CD14-positive monocyte (primary cell): ENCODE measurements around the gene WDFY4. TPM values are rescaled to one million over a fixed set of nuclear protein-coding genes. Genes with fewer than 3 reads are reported as not detected.

Source experiments
- DNase-seq, 3 donors: peaks; one replicate each; pipeline ENCODE4 v3.0.0-alpha.2; 2011 to 2022
- H2AFZ ChIP-seq: 2 replicates; pipeline ENCODE4 v1.6.0; 2012; ENCODE audit warnings: mild to moderate bottlenecking, low read depth, low read length, inconsistent platforms; ENCODE audit not compliant: insufficient read depth, poor library complexity, severe bottlenecking
- H3K27ac ChIP-seq, 2 donors: 1 replicate in 1 of 2; 2 replicates in 1 of 2; pipeline ENCODE4 v1.5.1; 2012 to 2013; ENCODE audit warnings: low read length in 2 of 2, control low read depth in 1 of 2, inconsistent platforms in 1 of 2, low read depth in 1 of 2, mild to moderate bottlenecking in 1 of 2
- H3K27me3 ChIP-seq, 2 donors: one replicate each; pipeline versions ENCODE4 v1.6.0 to v1.6.1; 2011 to 2013; ENCODE audit warnings: low read length in 2 of 2; ENCODE audit not compliant: control insufficient read depth in 2 of 2, insufficient read depth in 2 of 2
- H3K36me3 ChIP-seq, 2 donors: replicated peaks in 1 of 2; 1 replicate in 1 of 2; 2 replicates in 1 of 2; pipeline versions ENCODE4 v1.5.1 to v1.6.1; 2012 to 2013; ENCODE audit warnings: low read length in 2 of 2, control low read depth in 1 of 2, inconsistent platforms in 1 of 2, mild to moderate bottlenecking in 1 of 2; ENCODE audit not compliant: insufficient read depth in 2 of 2, control insufficient read depth in 1 of 2
- H3K4me1 ChIP-seq, 2 donors: 1 replicate in 1 of 2; 2 replicates in 1 of 2; pipeline versions ENCODE4 v1.5.1 to v1.6.1; 2012 to 2013; ENCODE audit warnings: low read length in 2 of 2, control low read depth in 1 of 2, inconsistent platforms in 1 of 2, mild to moderate bottlenecking in 1 of 2, moderate library complexity in 1 of 2; ENCODE audit not compliant: insufficient read depth in 2 of 2, control insufficient read depth in 1 of 2
- H3K4me2 ChIP-seq: replicated peaks from 2 replicates; pipeline ENCODE3; 2012; ENCODE audit warnings: low read length, moderate library complexity, mild to moderate bottlenecking; ENCODE audit not compliant: poor library complexity, severe bottlenecking; ENCODE audit errors: extremely low read depth
- H3K4me3 ChIP-seq, 3 experiments: fragments of 200-600 bp in 1 of 3; sonication (generic) in 1 of 3; replicated peaks in 1 of 3; 1 replicate in 2 of 3; 2 replicates in 1 of 3; pipeline ENCODE4 v1.5.1; 2011 to 2013; ENCODE audit warnings: low read length in 3 of 3, mild to moderate bottlenecking in 3 of 3, control low read depth in 2 of 3, low read depth in 2 of 3, inconsistent platforms in 1 of 3, moderate library complexity in 1 of 3
- H3K79me2 ChIP-seq: 2 replicates; pipeline ENCODE4 v1.6.0; 2012; ENCODE audit warnings: mild to moderate bottlenecking, control low read depth, inconsistent platforms, low read length, moderate library complexity; ENCODE audit not compliant: insufficient read depth
- H3K9ac ChIP-seq: 2 replicates; pipeline ENCODE4 v1.6.0; 2017; ENCODE audit warnings: low read length, mild to moderate bottlenecking; ENCODE audit not compliant: insufficient read depth, poor library complexity, severe bottlenecking
- H3K9me3 ChIP-seq, 2 donors: replicated peaks in 1 of 2; 1 replicate in 1 of 2; 2 replicates in 1 of 2; pipeline versions ENCODE4 v1.5.1 to v1.6.1; 2012 to 2013; ENCODE audit warnings: low read length in 2 of 2, control low read depth in 1 of 2; ENCODE audit not compliant: control insufficient read depth in 1 of 2, insufficient read depth in 1 of 2
- H4K20me1 ChIP-seq: 2 replicates; pipeline ENCODE4 v1.6.0; 2012; ENCODE audit warnings: mild to moderate bottlenecking, low read length, control low read depth, moderate library complexity; ENCODE audit not compliant: insufficient read depth
- H3K27ac Mint-ChIP-seq, 7 donors: one replicate each; pipeline ENCODE4 v1.8.0; 2020; ENCODE audit warnings: mild to moderate bottlenecking in 7 of 7, mixed read lengths in 7 of 7, moderate library complexity in 6 of 7, inconsistent platforms in 2 of 7
- H3K27me3 Mint-ChIP-seq, 3 donors: one replicate each; pipeline ENCODE4 v1.8.0; 2021 to 2022; ENCODE audit warnings: low read depth in 3 of 3, mild to moderate bottlenecking in 3 of 3, mixed read lengths in 3 of 3, moderate library complexity in 3 of 3, inconsistent platforms in 1 of 3
- H3K36me3 Mint-ChIP-seq, 2 donors: one replicate each; pipeline ENCODE4 v1.8.0; 2020; ENCODE audit warnings: mixed read lengths in 2 of 2, inconsistent platforms in 1 of 2, mild to moderate bottlenecking in 1 of 2
- H3K4me1 Mint-ChIP-seq: one replicate; pipeline ENCODE4 v1.8.0; 2020; ENCODE audit warnings: mild to moderate bottlenecking, mixed read lengths
- H3K4me3 Mint-ChIP-seq, 2 donors: one replicate each; pipeline ENCODE4 v1.8.0; 2020; ENCODE audit warnings: mild to moderate bottlenecking in 2 of 2, mixed read lengths in 2 of 2, moderate library complexity in 1 of 2
- H3K9me3 Mint-ChIP-seq, 7 donors: one replicate each; pipeline ENCODE4 v1.8.0; 2020 to 2022; ENCODE audit warnings: mixed read lengths in 7 of 7, mild to moderate bottlenecking in 6 of 7, moderate library complexity in 6 of 7, inconsistent platforms in 2 of 7
- WGBS: methylation state at CpG from one replicate; pipeline ENCODE4 v1.1.5; 2013; ENCODE audit warnings: missing lambda C conversion rate; ENCODE audit not compliant: insufficient coverage; 5-methylcytosine and 5-hydroxymethylcytosine counted together
- intact Hi-C, 2 donors: fragments of 100-400 bp; cut with micrococcal nuclease; formaldehyde crosslinking; loops; one replicate each; pipeline versions ENCODE4 v1.15.0 to v1.15.1; 2023
- polyA plus RNA-seq, 3 donors: library from polyadenylated mRNA; depleted of rRNA in 1 of 3; unstranded in 2 of 3; stranded (reverse) in 1 of 3; fragments of 300-500 nt in 2 of 3; fragments of >200 nt in 1 of 3; fragmentation: Illumina TruSeq in 2 of 3; gene quantifications; 1 replicate in 2 of 3; 2 replicates in 1 of 3; pipeline ENCODE4 v1.2.3, GENCODE V29; 2012 to 2021
- TF ChIP-seq, protein P1 (sequence below): fragments of 200-600 bp; IDR thresholded peaks from one replicate; pipeline ENCODE4 v1.8.0; 2022; ENCODE audit warnings: antibody characterized with exemption, mild to moderate bottlenecking

WDFY4 gene
- polyA plus RNA-seq, 3 donors, result 7.5 to 36.1 (median 9.8) TPM

DNA sequence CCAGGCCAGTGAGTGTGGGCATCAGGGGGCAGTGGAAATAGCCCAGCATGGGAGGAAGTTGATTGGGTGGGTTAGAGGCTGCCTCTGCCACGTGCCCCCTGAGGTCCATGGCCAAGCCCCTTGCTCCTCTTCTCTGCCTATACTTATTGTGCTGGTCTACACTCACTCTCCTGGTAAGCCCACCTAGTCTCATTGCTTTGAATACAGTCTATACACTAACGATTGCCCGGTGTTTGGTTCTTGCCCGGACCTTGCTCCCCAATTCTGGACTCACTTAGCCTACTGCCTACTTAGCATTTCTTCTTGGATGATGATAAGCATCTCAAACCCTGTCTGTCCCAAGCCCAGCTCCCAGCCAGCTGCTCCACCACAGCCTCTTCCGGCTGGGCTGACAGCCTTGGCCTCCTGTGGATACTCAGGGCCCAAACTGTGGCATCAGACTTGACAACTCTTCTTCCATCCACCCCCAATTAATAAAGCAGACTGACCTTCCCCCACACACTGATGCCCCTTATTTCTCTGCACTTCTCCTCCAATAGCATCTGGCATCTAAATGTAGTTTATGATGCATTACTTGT is 244.8 kb downstream of the WDFY4 start:
- H3K27ac Mint-ChIP-seq, result no peak overlapping the region
- H2AFZ ChIP-seq, result no peak overlapping the region
- WGBS, result 75% methylated on average over 4 of the region's 5 CpGs
- no peaks in the 10 kb centered on the region for H4K20me1 ChIP-seq
- H3K9me3 Mint-ChIP-seq, result no peaks in the 10 kb centered on the region
- peaks cover 0 to 3% (median 2%) of the 10 kb centered on the region in 3 donors for H3K27me3 Mint-ChIP-seq
- H3K4me1 Mint-ChIP-seq, result no peaks in the 10 kb centered on the region
- no peak for DNase-seq
- H3K27me3 ChIP-seq, result no peaks in the 10 kb centered on the region
- no peaks in the 10 kb centered on the region for H3K9me3 ChIP-seq
- no peaks in the 10 kb centered on the region for H3K4me1 ChIP-seq
- no peak overlapping the region for H3K27ac ChIP-seq
- no peak overlapping the region for H3K9ac ChIP-seq
- TF ChIP-seq, protein P1, sequence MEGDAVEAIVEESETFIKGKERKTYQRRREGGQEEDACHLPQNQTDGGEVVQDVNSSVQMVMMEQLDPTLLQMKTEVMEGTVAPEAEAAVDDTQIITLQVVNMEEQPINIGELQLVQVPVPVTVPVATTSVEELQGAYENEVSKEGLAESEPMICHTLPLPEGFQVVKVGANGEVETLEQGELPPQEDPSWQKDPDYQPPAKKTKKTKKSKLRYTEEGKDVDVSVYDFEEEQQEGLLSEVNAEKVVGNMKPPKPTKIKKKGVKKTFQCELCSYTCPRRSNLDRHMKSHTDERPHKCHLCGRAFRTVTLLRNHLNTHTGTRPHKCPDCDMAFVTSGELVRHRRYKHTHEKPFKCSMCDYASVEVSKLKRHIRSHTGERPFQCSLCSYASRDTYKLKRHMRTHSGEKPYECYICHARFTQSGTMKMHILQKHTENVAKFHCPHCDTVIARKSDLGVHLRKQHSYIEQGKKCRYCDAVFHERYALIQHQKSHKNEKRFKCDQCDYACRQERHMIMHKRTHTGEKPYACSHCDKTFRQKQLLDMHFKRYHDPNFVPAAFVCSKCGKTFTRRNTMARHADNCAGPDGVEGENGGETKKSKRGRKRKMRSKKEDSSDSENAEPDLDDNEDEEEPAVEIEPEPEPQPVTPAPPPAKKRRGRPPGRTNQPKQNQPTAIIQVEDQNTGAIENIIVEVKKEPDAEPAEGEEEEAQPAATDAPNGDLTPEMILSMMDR, result no peak
- peaks cover 33 to 48% of the 10 kb centered on the region in 2 donors for H3K36me3 Mint-ChIP-seq
- H3K79me2 ChIP-seq, result no peaks in the 10 kb centered on the region
- no peak overlapping the region for H3K4me3 ChIP-seq
- H3K36me3 ChIP-seq, result peaks cover 6 to 49% of the 10 kb centered on the region in 2 donors
- no peak overlapping the region for H3K4me3 Mint-ChIP-seq
- intact Hi-C loops, result no loop called here
- no peak overlapping the region for H3K4me2 ChIP-seq

DNA sequence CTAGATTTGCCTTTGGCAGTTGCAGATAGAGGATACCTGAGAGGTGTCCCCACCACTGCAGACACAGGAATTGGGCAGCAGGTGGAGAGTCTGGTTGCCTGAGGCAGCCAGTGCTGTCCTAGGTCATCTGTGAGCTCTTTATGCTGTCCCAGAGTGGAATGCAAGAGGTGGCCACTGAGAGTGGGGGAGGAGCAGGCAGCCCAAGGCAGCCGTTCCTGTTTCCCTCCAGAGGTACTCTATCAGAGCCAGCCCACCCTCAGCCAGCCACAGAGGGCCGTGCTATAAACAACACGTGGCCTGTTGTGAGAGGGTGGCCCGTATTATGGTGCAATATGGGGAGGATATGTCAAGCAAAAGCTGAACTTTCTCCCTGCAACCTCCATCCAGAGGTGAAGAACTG is 246.5 kb downstream of the WDFY4 start:
- Histone ChIP-seq H3K27ac (no peak overlapping the region), H3K4me3 (no peak overlapping the region), H3K4me2 (no peak overlapping the region), H3K79me2 (no peaks in the 10 kb centered on the region), H3K36me3 (peaks cover 6 to 36% of the 10 kb centered on the region in 2 donors), H2AFZ (no peak overlapping the region), H3K9me3 (no peaks in the 10 kb centered on the region), H4K20me1 (no peaks in the 10 kb centered on the region), H3K9ac (no peak overlapping the region), H3K4me1 (no peaks in the 10 kb centered on the region), H3K27me3 (no peaks in the 10 kb centered on the region)
- intact Hi-C loops, result no loop called here
- no peak for DNase-seq
- Mint-ChIP-seq H3K27ac (no peak overlapping the region), H3K4me1 (no peaks in the 10 kb centered on the region), H3K9me3 (no peaks in the 10 kb centered on the region), H3K36me3 (peaks cover 27 to 46% of the 10 kb centered on the region in 2 donors), H3K4me3 (no peak overlapping the region), H3K27me3 (peaks cover 0 to 3% (median 2%) of the 10 kb centered on the region in 3 donors)
- no CpG with 5 or more reads among the region's 4 CpGs for WGBS
- TF ChIP-seq, protein P1, result no peak
